Glutamatergic neuron (in vitro differentiated cells): ENCODE data around the gene NAMPT. TPM values are rescaled to one million over a fixed set of nuclear protein-coding genes. Genes with fewer than 3 reads are reported as not detected.

Experiments used
- DNase-seq: peaks from one replicate; pipeline ENCODE4 v3.0.0; 2022
- H3K27ac Mint-ChIP-seq: one replicate; pipeline ENCODE4 v1.8.0; 2020; ENCODE audit warnings: mild to moderate bottlenecking, mixed read lengths, inconsistent platforms; ENCODE audit not compliant: unreplicated experiment
- H3K27me3 Mint-ChIP-seq: one replicate; pipeline ENCODE4 v1.8.0; 2020; ENCODE audit warnings: mild to moderate bottlenecking, moderate library complexity, mixed read lengths, inconsistent platforms; ENCODE audit not compliant: unreplicated experiment
- H3K36me3 Mint-ChIP-seq: one replicate; pipeline ENCODE4 v1.8.0; 2020; ENCODE audit warnings: mild to moderate bottlenecking, mixed read lengths, inconsistent platforms; ENCODE audit not compliant: unreplicated experiment
- H3K4me1 Mint-ChIP-seq: one replicate; pipeline ENCODE4 v1.8.0; 2020; ENCODE audit warnings: mild to moderate bottlenecking, low read depth, mixed read lengths, inconsistent platforms; ENCODE audit not compliant: unreplicated experiment
- H3K4me3 Mint-ChIP-seq: one replicate; pipeline ENCODE4 v1.8.0; 2020; ENCODE audit warnings: mild to moderate bottlenecking, mixed read lengths, inconsistent platforms; ENCODE audit not compliant: unreplicated experiment
- H3K9me3 Mint-ChIP-seq: one replicate; pipeline ENCODE4 v1.8.0; 2020; ENCODE audit warnings: mild to moderate bottlenecking, moderate library complexity, mixed read lengths, inconsistent platforms; ENCODE audit not compliant: unreplicated experiment
- total RNA-seq: library from RNA; stranded (reverse); fragmentation: NEBNext Ultra II Directional; extraction: Animal tissue kit (Norgen Biotek cat#: 25700); gene quantifications from one replicate; pipeline ENCODE4 v1.2.1, GENCODE V29; 2021; ENCODE audit not compliant: unreplicated experiment
- TF ChIP-seq, protein P1 (sequence below): fragments of 200-600 bp; sonication (generic); IDR thresholded peaks from one replicate; pipeline ENCODE4 v1.5.0; 2021; ENCODE audit not compliant: partially characterized antibody, unreplicated experiment

NAMPT gene
- total RNA-seq, 1 donor from 2014 or later = 48.4 TPM

DNA sequence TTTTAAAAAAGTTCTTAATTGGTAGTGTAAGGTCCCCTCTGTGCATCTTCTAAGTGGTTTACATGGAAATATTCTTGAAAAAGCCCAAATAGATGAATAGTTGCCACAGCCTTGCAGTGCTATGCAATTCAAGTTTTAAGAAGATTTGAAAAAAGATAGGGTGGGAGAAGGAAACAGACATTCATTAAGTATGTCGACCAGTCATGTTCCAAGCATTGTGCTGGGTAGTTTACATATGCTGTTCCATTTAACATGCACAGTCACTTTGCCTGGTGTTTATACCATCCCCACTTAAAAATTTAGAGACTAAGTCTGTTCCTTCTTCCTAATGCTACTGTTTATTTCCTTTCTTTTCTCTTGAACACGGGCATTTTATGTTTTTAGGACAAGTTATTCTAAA is 28.1 kb upstream of the NAMPT start:
- TF ChIP-seq, protein P1, sequence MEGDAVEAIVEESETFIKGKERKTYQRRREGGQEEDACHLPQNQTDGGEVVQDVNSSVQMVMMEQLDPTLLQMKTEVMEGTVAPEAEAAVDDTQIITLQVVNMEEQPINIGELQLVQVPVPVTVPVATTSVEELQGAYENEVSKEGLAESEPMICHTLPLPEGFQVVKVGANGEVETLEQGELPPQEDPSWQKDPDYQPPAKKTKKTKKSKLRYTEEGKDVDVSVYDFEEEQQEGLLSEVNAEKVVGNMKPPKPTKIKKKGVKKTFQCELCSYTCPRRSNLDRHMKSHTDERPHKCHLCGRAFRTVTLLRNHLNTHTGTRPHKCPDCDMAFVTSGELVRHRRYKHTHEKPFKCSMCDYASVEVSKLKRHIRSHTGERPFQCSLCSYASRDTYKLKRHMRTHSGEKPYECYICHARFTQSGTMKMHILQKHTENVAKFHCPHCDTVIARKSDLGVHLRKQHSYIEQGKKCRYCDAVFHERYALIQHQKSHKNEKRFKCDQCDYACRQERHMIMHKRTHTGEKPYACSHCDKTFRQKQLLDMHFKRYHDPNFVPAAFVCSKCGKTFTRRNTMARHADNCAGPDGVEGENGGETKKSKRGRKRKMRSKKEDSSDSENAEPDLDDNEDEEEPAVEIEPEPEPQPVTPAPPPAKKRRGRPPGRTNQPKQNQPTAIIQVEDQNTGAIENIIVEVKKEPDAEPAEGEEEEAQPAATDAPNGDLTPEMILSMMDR = no peak
- Mint-ChIP-seq H3K27ac (no peak overlapping the region), H3K4me1 (no peaks in the 10 kb centered on the region), H3K9me3 (peaks cover 2% of the 10 kb centered on the region), H3K36me3 (no peaks in the 10 kb centered on the region), H3K4me3 (no peak overlapping the region), H3K27me3 (no peaks in the 10 kb centered on the region)
- no peak for DNase-seq

- DNase-seq = no peak
- Mint-ChIP-seq H3K4me3 (no peak overlapping the region), H3K27me3 (no peaks in the 10 kb centered on the region), H3K27ac (no peak overlapping the region), H3K36me3 (no peaks in the 10 kb centered on the region), H3K9me3 (peaks cover 2% of the 10 kb centered on the region), H3K4me1 (no peaks in the 10 kb centered on the region)
- TF ChIP-seq, protein P1 = no peak
Observed at GRCh38 chr7:106312099-106312871, 27.5 kb upstream of the NAMPT start.

- no peaks in the 10 kb centered on the region for H3K27me3 Mint-ChIP-seq
- no peak overlapping the region for H3K27ac Mint-ChIP-seq
- no peak for DNase-seq
- H3K9me3 Mint-ChIP-seq = peaks cover 4% of the 10 kb centered on the region
- TF ChIP-seq, protein P1 = no peak
- H3K4me1 Mint-ChIP-seq = no peaks in the 10 kb centered on the region
- no peak overlapping the region for H3K4me3 Mint-ChIP-seq
- H3K36me3 Mint-ChIP-seq = no peaks in the 10 kb centered on the region
Observed at GRCh38 chr7:106309362-106309761, 24.6 kb upstream of the NAMPT start.

DNA sequence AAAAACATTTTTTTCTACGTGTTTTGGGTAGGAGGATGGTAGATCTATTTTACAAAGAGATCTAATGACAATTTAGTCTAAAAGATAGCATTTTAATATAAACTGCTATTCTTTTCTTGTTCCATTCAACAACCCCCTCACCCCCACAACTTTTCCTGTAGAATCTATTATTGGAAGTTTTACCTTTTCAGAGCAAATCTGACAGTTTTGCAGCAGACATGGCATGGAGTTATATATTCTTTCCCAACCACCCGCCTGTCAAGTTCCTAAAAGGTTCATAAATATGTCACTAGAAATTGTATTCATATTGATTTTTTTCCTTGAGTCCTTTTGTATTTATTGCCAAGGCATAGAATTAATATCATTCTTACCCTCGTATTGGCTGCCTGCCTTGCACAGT is 21.5 kb upstream of the NAMPT start:
- no peak overlapping the region for H3K27ac Mint-ChIP-seq
- H3K27me3 Mint-ChIP-seq = no peaks in the 10 kb centered on the region
- H3K36me3 Mint-ChIP-seq = peaks cover 4% of the 10 kb centered on the region
- H3K4me1 Mint-ChIP-seq = no peaks in the 10 kb centered on the region
- TF ChIP-seq, protein P1 = no peak
- H3K9me3 Mint-ChIP-seq = peaks cover 10% of the 10 kb centered on the region
- DNase-seq = no peak
- no peak overlapping the region for H3K4me3 Mint-ChIP-seq

DNA sequence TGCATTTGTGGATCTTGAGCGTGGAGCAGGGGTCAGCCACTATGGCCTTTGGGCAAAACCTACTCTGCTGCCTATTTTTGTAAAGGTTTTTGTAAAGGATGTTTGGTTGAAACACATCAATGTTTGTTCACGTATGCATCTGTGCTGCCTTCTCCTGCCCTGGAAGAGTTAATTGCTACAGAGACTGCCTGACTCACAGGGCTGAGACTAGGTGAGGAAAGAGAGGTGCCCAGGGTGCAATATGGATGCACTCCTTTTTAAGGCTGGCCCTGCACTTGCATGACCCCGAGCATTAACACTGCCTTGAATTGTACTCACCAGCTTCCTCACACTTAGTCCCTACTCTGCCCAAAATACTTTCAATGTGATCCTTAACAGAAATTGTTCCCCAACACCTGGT is 20.9 kb upstream of the NAMPT start:
- H3K27me3 Mint-ChIP-seq = no peaks in the 10 kb centered on the region
- DNase-seq = no peak
- peaks cover 10% of the 10 kb centered on the region for H3K9me3 Mint-ChIP-seq
- TF ChIP-seq, protein P1 = no peak
- H3K4me1 Mint-ChIP-seq = no peaks in the 10 kb centered on the region
- H3K4me3 Mint-ChIP-seq = no peak overlapping the region
- no peak overlapping the region for H3K27ac Mint-ChIP-seq
- H3K36me3 Mint-ChIP-seq = peaks cover 4% of the 10 kb centered on the region
